Measurements from ENCODE around the gene C4orf54.

GRCh38 chr4:99655308-99656081 lies 2.1 kb downstream of the C4orf54 start:
- TF ChIP-seq CTCF (IDR thresholded peaks at IDR 0.05 in 4 of 5, conservative IDR thresholded peaks at IDR 0.05 in 1 of 5) (no peak), POLR2A (IDR thresholded peaks at IDR 0.05) (peak in 1 of 2 donors; percentile 30)
